ENCODE results near the gene HSD11B2. TPM values are rescaled to one million over a fixed set of nuclear protein-coding genes. Genes with fewer than 3 reads are reported as not detected.

Gene HSD11B2
- total RNA-seq, 1 experiment from 2014 or later = 9.7 TPM

DNA sequence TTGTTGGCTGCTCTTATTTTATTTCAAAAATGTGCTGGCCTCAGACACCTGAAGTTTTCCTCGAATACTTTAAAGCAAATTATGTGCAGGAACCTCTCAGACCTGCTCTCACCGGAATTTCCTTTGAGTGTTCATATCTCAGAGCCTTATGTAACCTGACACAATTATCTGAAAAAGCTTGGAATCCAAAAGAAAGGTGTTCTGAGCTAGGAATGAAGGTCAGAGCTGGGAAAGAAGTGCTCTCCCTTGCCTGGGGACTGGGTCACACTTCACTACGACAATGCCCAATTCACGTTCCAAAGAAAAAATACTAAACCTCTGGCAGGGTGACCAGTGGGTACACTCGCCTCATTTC is 6.7 kb upstream of the HSD11B2 start:
- no peaks in the 10 kb centered on the region for H3K36me3 ChIP-seq (ENCODE audit: control insufficient read depth in 1 of 2, insufficient read depth in 2 of 2, low read length in 2 of 2)
- H2AFZ ChIP-seq (ENCODE audit: low read depth, low read length, poor library complexity, severe bottlenecking) = no peak overlapping the region
- peaks cover 0 to 14% of the 10 kb centered on the region in 2 experiments; a peak in 2 of 4 replicates for H3K4me1 ChIP-seq (ENCODE audit: control insufficient read depth in 1 of 2, insufficient read depth in 2 of 2, low read length in 2 of 2)
- intact Hi-C loops (cut with micrococcal nuclease) = no loop called here
- no peaks in the 10 kb centered on the region for H4K20me1 ChIP-seq (ENCODE audit: insufficient read depth)
- DNase-seq (ENCODE audit: low read depth, low spot score) (no peak), ATAC-seq (no peak)
- RAD21 ChIA-PET (ENCODE audit: low non-redundant PET in 1 of 2, low total read pairs in 2 of 2, uncharacterized antibody in 2 of 2, unreplicated experiment in 2 of 2) = no interaction called here
- no TSS peak for BruUV-seq (replicated peaks)
- no peak overlapping the region for H3K27ac ChIP-seq (ENCODE audit: low read depth, low read length)
- H3K4me2 ChIP-seq (ENCODE audit: low read length) = no peak overlapping the region
- POLR2A ChIA-PET = no interaction called here
- H3K9ac ChIP-seq (ENCODE audit: low read length) = no peak overlapping the region
- no peaks in the 10 kb centered on the region for H3K9me2 ChIP-seq (ENCODE audit: insufficient read depth)
- H3K4me3 ChIP-seq (replicated peaks in 1 of 2; ENCODE audit: low read depth in 1 of 2, low read length in 2 of 2) = no peak overlapping the region
- H3K79me2 ChIP-seq (ENCODE audit: insufficient read depth, low read length) = no peaks in the 10 kb centered on the region
- H3K9me3 ChIP-seq (ENCODE audit: control insufficient read depth in 1 of 2, insufficient read depth in 1 of 2, low read depth in 1 of 2, low read length in 2 of 2) = no peaks in the 10 kb centered on the region
- CTCF ChIA-PET = interaction anchor here (1.5 kb wide), 1 partner anchor 42 kb away, joined by 3 read pairs; no protein-coding TSS in a partner anchor
- TF ChIP-seq YY1 (IDR thresholded peaks at IDR 0.05; ENCODE audit: extremely low read depth, insufficient replicate concordance, low read depth, low read length) = no peak
- TF ChIP-seq, protein P1, sequence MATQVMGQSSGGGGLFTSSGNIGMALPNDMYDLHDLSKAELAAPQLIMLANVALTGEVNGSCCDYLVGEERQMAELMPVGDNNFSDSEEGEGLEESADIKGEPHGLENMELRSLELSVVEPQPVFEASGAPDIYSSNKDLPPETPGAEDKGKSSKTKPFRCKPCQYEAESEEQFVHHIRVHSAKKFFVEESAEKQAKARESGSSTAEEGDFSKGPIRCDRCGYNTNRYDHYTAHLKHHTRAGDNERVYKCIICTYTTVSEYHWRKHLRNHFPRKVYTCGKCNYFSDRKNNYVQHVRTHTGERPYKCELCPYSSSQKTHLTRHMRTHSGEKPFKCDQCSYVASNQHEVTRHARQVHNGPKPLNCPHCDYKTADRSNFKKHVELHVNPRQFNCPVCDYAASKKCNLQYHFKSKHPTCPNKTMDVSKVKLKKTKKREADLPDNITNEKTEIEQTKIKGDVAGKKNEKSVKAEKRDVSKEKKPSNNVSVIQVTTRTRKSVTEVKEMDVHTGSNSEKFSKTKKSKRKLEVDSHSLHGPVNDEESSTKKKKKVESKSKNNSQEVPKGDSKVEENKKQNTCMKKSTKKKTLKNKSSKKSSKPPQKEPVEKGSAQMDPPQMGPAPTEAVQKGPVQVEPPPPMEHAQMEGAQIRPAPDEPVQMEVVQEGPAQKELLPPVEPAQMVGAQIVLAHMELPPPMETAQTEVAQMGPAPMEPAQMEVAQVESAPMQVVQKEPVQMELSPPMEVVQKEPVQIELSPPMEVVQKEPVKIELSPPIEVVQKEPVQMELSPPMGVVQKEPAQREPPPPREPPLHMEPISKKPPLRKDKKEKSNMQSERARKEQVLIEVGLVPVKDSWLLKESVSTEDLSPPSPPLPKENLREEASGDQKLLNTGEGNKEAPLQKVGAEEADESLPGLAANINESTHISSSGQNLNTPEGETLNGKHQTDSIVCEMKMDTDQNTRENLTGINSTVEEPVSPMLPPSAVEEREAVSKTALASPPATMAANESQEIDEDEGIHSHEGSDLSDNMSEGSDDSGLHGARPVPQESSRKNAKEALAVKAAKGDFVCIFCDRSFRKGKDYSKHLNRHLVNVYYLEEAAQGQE (IDR thresholded peaks at IDR 0.05; ENCODE audit: low read depth) = no peak
- no peak for TF ChIP-seq ZFX (IDR thresholded peaks at IDR 0.05)
- TF ChIP-seq POLR2AphosphoS5 (IDR thresholded peaks at IDR 0.05; ENCODE audit: low read depth, low read length) = no peak
- TF ChIP-seq EZH2 (IDR thresholded peaks at IDR 0.05) = no peak
- no peak for TF ChIP-seq SP1 (IDR thresholded peaks at IDR 0.05; ENCODE audit: low read depth)
- TF ChIP-seq, protein P2, sequence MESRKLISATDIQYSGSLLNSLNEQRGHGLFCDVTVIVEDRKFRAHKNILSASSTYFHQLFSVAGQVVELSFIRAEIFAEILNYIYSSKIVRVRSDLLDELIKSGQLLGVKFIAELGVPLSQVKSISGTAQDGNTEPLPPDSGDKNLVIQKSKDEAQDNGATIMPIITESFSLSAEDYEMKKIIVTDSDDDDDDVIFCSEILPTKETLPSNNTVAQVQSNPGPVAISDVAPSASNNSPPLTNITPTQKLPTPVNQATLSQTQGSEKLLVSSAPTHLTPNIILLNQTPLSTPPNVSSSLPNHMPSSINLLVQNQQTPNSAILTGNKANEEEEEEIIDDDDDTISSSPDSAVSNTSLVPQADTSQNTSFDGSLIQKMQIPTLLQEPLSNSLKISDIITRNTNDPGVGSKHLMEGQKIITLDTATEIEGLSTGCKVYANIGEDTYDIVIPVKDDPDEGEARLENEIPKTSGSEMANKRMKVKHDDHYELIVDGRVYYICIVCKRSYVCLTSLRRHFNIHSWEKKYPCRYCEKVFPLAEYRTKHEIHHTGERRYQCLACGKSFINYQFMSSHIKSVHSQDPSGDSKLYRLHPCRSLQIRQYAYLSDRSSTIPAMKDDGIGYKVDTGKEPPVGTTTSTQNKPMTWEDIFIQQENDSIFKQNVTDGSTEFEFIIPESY (IDR thresholded peaks at IDR 0.05; ENCODE audit: extremely low read depth, insufficient replicate concordance, low read length) = no peak
- no peak for TF ChIP-seq TCF7L2 (IDR thresholded peaks at IDR 0.05; ENCODE audit: borderline replicate concordance, extremely low read depth, insufficient read depth, insufficient read length)
- no peak for TF ChIP-seq CEBPB (IDR thresholded peaks at IDR 0.05; ENCODE audit: low read depth)
- TF ChIP-seq ZNF274 (IDR thresholded peaks at IDR 0.05; ENCODE audit: low read depth, low read length) = no peak
- no peak for TF ChIP-seq FOSL1 (IDR thresholded peaks at IDR 0.05; ENCODE audit: low read depth)
- TF ChIP-seq, protein P3, sequence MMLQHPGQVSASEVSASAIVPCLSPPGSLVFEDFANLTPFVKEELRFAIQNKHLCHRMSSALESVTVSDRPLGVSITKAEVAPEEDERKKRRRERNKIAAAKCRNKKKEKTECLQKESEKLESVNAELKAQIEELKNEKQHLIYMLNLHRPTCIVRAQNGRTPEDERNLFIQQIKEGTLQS (IDR thresholded peaks at IDR 0.05) = no peak
- no peak for TF ChIP-seq RAD21 (IDR thresholded peaks at IDR 0.05; ENCODE audit: low read depth)
- no peak for TF ChIP-seq EZH2phosphoT487 (IDR thresholded peaks at IDR 0.05; ENCODE audit: borderline replicate concordance)
- no peak for TF ChIP-seq EGR1 (IDR thresholded peaks at IDR 0.05; ENCODE audit: low read depth)
- TF ChIP-seq, protein P4, sequence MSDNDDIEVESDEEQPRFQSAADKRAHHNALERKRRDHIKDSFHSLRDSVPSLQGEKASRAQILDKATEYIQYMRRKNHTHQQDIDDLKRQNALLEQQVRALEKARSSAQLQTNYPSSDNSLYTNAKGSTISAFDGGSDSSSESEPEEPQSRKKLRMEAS (IDR thresholded peaks at IDR 0.05) = no peak
- TF ChIP-seq POLR2A (IDR thresholded peaks at IDR 0.05; ENCODE audit: borderline replicate concordance, extremely low read depth, insufficient read depth, insufficient read length) = no peak
- H3K27me3 ChIP-seq (ENCODE audit: insufficient read depth, low read length) = no peaks in the 10 kb centered on the region

Measured in HCT116 (cell line).